T-helper 2 cell treated with Interferon-gamma antibody and Interleukin-4, amounts not matched to agents 5 μg/mL and 100 μg/mL, for 36 hours (primary cell): ENCODE data around the gene HMGCL.
"Not testable (repeated sequence)": the region's sequence is repeated elsewhere in the genome, so short reads cannot be mapped to it uniquely, and the experiment has no call there.

Experiments
- DNase-seq: peaks from one replicate; pipeline ENCODE4 v3.0.0; 2021; ENCODE audit warnings: low spot score
- H3K27ac Mint-ChIP-seq: one replicate; pipeline ENCODE4 v1.8.0; 2021; ENCODE audit warnings: mild to moderate bottlenecking, mixed read lengths
- H3K27me3 Mint-ChIP-seq: one replicate; pipeline ENCODE4 v1.8.0; 2021; ENCODE audit warnings: low read depth, mixed read lengths
- H3K36me3 Mint-ChIP-seq: one replicate; pipeline ENCODE4 v1.8.0; 2021; ENCODE audit warnings: low read depth, mixed read lengths
- H3K4me1 Mint-ChIP-seq: one replicate; pipeline ENCODE4 v1.8.0; 2021; ENCODE audit warnings: low read depth, mixed read lengths
- H3K4me3 Mint-ChIP-seq: one replicate; pipeline ENCODE4 v1.8.0; 2022; ENCODE audit warnings: mild to moderate bottlenecking, moderate library complexity, mixed read lengths
- H3K9me3 Mint-ChIP-seq: one replicate; pipeline ENCODE4 v1.8.0; 2021; ENCODE audit warnings: mixed read lengths

The HMGCL gene

DNA sequence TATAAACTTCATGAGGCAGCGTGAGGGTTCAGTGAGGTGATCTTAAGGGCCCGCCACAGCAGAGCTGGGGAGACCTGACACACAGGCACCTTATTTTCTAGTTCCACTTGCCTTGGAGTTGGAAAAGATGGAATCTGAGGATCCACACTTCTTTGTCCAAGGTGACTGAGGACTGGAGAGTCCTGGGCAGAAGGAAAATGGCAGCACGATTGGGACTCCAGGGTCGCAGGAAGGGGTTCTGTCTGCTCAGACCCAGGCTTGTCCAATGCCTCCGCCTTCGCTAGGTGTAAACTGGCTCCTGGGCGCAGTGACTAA is 26.0 kb downstream of the HMGCL start:
- Mint-ChIP-seq H3K4me3 (peak overlapping the region; percentile 97), H3K27ac (peak overlapping the region; percentile 95), H3K9me3 (no peaks in the 10 kb centered on the region), H3K4me1 (peaks cover 14% of the 10 kb centered on the region), H3K36me3 (peaks cover 11% of the 10 kb centered on the region), H3K27me3 (no peaks in the 10 kb centered on the region)
- no peak for DNase-seq

DNA sequence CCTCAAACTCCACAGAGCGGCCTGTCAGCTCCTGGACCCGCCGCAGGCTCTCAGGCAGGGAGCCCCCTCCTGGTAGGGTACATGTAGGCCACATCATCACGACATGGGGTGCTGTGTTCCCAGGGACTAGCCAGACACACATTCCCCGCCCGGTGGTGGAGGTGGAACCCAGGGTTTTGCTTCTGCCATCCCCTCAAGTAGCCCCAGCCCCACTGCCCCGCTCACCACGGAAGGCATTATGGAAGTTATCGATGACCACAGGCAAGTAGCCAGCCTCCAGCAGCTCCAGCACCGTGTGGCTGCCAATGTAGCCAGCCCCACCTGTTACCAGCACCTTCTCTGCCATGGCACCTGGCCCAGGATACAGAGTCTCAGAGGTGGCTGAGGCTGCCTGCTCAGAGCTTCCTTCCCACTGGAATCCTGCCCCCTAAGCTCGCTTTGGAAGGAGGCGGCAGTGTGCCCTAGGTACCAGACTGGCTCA is 26.5 kb downstream of the HMGCL start:
- H3K4me3 Mint-ChIP-seq = peak overlapping the region; percentile 28
- no peaks in the 10 kb centered on the region for H3K27me3 Mint-ChIP-seq
- H3K36me3 Mint-ChIP-seq = peaks cover 11% of the 10 kb centered on the region
- no peak for DNase-seq
- peaks cover 14% of the 10 kb centered on the region for H3K4me1 Mint-ChIP-seq
- H3K27ac Mint-ChIP-seq = peak overlapping the region; percentile 95
- H3K9me3 Mint-ChIP-seq = no peaks in the 10 kb centered on the region

DNA sequence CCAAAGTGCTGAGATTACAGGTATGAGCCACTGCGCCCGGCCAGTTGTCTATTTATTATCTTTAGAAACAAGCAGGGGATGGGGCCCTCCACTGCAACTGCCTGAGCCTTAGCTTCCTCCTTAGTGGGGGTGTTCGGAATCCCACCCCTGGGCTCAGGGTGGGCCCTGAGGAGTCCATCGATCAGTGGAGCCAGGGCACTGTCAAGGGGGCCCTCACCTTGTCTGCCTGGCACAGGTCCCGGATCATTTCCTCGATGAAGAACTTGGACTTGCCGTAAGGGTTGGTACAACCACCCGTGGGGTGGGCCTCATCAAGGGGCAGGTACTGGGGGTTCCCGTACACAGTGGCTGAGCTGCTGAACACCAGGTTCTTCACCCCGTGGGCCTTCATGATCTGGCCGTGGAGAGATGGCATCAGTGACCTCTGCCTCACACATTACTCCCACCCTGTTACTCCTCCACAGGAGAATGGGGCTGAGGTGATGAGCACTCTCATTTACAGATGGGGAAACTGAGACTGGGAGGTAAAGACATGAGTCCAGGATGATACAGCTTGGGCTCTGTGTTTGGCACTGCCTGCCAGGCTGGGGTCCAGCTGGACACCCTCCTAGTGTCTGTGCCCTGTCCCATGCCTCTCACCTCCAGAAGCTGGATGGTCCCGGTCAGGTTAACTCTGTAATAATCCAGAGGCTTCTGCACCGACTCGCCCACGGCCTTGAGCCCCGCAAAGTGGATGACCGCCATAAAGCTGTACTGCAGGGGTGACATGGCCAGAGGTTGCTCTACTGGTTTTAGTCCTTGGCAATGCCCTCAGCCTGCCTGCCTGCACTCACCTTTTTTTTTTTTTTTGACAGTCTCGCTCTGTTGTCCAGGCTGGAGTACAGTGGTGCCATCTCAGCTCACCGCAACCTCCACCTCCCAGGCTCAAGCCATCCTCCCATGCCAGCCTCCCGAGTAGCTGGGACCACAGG is 27.5 kb downstream of the HMGCL start:
- H3K4me1 Mint-ChIP-seq = peaks cover 14% of the 10 kb centered on the region
- H3K27me3 Mint-ChIP-seq = no peaks in the 10 kb centered on the region
- no peak overlapping the region for H3K4me3 Mint-ChIP-seq
- peaks cover 15% of the 10 kb centered on the region for H3K36me3 Mint-ChIP-seq
- H3K27ac Mint-ChIP-seq = no peak overlapping the region
- no peak for DNase-seq
- no peaks in the 10 kb centered on the region for H3K9me3 Mint-ChIP-seq

DNA sequence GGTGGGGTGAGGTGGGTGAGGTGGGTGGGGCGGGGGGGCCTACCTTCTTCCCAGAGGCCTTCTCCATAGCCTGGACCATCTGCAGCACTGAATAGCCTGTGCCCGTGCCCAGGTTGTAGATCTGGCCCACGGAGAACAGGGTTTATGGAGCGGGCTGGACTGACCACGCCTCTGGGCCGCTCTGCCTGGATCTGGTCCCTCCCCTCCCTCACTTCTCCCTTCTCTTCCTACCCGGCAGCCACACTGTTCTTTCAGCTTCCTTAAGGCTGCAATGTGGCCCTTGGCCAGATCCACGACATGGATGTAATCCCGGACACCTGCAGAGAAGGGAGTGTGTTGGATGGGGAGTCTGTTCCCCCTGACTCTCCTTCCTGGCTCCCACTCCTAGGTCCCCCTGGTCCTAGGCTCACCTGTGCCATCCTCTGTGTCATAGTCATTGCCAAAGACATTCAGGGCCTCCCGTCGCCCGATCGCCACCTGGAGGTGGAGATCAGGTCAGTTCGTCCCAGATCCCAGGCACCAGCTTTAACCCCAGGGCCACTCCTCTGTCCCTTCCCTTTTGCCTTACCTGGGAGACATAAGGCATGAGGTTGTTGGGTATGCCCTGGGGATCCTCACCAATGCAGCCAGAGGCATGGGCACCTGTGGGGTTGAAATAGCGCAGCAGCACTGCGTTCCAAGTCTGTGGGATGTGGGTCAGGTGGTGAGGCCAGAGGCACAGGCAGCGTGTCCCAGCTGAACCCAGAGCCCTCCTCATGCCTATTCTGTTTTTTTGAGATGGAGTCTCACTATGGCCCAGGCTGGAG is 28.6 kb downstream of the HMGCL start:
- H3K36me3 Mint-ChIP-seq = peaks cover 16% of the 10 kb centered on the region

DNA sequence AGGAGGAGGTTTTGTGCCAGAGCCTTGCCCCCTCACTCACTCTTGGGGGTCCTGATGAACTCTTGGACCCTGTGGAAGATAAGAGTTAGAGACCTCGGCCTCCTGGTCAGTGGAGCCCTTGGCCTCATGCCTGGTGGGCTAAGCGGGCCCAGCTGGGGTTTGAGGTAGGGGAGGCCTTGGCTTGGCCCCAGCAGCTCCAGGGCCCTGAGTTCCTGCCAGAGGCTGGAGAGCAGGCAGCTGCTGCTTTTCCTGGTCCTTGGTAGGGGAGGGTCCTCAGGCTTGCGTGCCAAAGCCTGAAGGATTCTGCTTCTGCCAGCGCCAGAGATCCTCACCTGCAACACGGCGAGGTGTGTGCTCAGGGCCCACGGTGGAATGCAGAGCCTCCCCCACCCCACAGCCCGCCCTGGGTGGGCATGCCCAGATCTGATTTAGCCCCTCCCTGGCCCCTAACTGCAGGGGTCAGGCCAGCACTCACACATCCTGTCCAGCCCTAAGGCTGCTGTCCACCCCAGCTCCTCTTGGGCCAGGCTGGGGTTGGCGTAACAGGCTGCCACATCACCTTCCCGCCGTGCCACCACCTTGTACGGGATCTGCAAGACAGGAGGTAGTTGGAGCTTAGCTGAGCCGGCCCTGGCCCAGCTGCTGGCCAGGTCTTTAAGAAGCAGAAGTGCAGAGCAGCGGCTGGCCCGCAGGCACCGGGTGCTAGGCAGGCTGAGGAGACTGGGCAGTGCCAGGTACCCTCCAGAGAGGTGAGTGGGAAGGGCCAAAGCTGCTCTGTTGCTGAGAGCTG is 29.4 kb downstream of the HMGCL start:
- Mint-ChIP-seq H3K9me3 (no peaks in the 10 kb centered on the region), H3K27ac (no peak overlapping the region), H3K27me3 (no peaks in the 10 kb centered on the region), H3K4me3 (no peak overlapping the region), H3K4me1 (peaks cover 16% of the 10 kb centered on the region), H3K36me3 (peaks cover 21% of the 10 kb centered on the region)
- no peak for DNase-seq

More for the DNA sequence above, 28.6 kb downstream of the HMGCL start:
- DNase-seq = no peak
- Mint-ChIP-seq H3K4me3 (no peak overlapping the region), H3K27ac (no peak overlapping the region), H3K27me3 (no peaks in the 10 kb centered on the region), H3K4me1 (peaks cover 15% of the 10 kb centered on the region), H3K9me3 (no peaks in the 10 kb centered on the region)

DNA sequence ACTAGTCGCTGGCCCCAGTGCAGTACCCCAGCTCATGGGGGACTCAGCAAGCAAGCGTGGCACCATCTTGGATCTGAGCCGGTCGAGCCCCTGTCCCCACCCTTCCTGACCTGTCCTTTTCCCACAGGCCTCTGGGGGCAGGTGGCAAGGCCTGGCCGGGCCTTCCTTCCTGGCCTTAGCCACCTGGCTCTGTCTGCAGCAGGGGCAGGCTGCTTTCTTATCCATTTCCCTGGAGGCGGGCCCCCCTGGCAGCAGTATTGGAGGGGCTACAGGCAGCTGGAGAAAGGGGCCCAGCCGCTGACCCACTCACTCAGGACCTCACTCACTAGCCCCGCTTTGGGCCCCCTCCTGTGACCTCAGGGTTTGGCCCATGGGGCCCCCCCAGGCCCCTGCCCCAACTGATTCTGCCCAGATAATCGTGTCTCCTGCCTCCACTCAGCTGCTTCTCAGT is 30.5 kb downstream of the HMGCL start:
- not testable (repeated sequence) for H3K27me3 Mint-ChIP-seq, H3K4me3 Mint-ChIP-seq, H3K27ac Mint-ChIP-seq, H3K9me3 Mint-ChIP-seq, DNase-seq
- peaks cover 19% of the 10 kb centered on the region for H3K4me1 Mint-ChIP-seq
- H3K36me3 Mint-ChIP-seq = peaks cover 21% of the 10 kb centered on the region

DNA sequence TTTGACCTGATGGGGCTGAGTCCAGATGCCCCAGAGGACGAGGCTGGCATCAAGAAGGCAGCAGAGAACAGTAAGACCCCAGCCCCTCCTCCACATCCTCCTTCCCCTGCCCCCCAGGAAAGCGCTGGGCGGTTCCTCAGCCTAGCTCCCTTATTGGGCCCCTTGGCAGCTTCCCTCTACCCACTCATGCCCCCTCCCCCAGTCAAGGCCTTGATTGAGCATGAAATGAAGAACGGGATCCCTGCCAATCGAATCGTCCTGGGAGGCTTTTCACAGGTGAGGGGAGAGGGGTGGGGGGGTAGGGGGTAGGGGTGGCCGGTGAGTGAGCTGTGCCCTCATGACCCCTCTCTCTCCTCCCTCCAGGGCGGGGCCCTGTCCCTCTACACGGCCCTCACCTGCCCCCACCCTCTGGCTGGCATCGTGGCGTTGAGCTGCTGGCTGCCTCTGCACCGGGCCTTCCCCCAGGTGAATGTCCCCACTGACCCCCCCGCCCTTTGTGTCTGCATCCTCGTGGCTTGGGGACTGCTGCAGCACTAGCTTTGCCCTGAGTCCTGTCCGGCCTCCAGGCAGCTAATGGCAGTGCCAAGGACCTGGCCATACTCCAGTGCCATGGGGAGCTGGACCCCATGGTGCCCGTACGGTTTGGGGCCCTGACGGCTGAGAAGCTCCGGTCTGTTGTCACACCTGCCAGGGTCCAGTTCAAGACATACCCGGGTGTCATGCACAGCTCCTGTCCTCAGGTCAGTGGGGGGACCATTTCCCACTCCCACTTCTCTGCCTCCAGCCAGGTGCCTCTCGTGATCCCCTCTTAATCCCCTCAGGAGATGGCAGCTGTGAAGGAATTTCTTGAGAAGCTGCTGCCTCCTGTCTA is 31.1 kb downstream of the HMGCL start:
- no peaks in the 10 kb centered on the region for H3K27me3 Mint-ChIP-seq
- no peak overlapping the region for H3K27ac Mint-ChIP-seq
- H3K9me3 Mint-ChIP-seq = no peaks in the 10 kb centered on the region
- H3K36me3 Mint-ChIP-seq = peaks cover 23% of the 10 kb centered on the region
- H3K4me3 Mint-ChIP-seq = no peak overlapping the region
- peaks cover 14% of the 10 kb centered on the region for H3K4me1 Mint-ChIP-seq
- DNase-seq = no peak

DNA sequence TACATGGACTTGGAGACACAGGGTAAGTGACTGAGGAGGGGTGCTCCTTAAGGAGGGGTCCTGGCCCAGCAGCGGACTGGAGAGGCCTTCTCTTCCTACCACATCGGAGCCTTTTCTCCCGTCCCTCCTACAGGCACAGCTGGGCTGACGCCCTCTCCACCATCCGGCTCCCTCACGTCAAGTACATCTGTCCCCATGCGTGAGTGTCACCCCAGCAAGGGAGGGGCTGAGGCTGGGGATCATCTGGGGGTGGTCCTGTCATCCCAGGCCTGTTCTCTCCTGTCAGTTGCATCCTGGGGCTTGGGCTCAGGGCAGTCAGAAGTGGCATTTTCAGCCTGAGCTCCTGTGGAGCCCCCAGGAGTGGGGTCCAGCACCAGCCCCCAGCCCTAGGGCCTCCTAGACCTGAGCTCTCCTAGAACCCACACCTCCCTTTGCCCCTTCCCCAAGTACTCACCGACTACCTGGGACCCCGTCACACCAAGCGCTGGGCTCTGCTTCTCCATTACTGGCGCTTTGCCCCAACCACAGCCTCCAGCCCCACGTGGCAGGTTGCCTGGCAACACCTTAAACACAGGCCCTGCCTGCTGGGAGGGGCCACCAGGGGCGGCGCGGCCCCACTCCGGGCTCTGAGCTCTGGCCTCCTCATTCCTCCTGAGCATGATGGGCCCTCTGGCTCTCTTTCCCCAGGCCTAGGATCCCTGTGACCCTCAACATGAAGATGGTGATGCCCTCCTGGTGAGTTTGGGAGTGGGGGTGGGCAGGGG is 32.0 kb downstream of the HMGCL start:
- H3K27ac Mint-ChIP-seq = no peak overlapping the region
- no peaks in the 10 kb centered on the region for H3K9me3 Mint-ChIP-seq
- peak overlapping the region; percentile 21 for H3K4me3 Mint-ChIP-seq
- peaks cover 24% of the 10 kb centered on the region for H3K36me3 Mint-ChIP-seq
- peaks cover 12% of the 10 kb centered on the region for H3K4me1 Mint-ChIP-seq
- H3K27me3 Mint-ChIP-seq = no peaks in the 10 kb centered on the region
- DNase-seq = no peak

DNA sequence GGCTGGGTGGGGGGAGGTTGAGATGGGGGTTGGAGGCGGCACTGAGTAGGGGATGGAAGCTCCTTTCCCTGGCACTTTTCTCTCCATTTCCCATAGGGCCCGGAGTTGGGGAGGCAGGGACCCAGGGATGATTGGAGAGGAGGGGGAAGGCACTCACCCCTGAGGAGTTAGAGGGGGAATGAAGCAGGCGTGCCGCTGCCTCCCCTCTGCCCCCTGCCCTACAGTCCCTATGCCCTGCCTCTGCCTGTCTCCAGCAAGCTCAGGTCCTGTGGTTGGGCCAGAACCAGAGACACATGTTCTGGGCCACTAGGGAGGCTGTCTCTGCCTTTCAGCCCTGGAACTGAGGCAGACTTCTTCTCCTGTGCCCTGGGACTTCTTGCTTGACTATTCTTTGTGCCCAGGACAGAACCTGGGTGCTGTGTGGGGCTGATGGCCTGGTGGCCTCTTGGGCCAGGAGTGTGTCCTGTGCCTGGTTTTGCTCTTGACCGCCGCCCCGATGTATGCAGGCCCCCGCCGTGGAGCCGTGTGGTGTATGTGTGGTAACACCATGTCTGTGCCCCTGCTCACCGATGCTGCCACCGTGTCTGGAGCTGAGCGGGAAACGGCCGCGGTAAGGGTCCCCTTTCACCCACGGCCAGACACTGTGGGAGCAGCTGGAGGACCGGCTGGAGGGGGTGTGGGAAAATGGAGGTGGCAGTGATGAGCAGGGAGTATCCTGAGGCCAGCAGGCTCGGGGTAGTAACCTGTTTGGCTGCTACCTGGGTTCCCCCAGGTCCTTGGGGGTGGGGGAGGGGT is 32.9 kb downstream of the HMGCL start:
- Mint-ChIP-seq H3K27ac (peak overlapping the region; percentile 95), H3K4me3 (peak overlapping the region; percentile 92), H3K27me3 (no peaks in the 10 kb centered on the region), H3K4me1 (peaks cover 12% of the 10 kb centered on the region), H3K36me3 (peaks cover 30% of the 10 kb centered on the region), H3K9me3 (no peaks in the 10 kb centered on the region)
- DNase-seq = no peak

DNA sequence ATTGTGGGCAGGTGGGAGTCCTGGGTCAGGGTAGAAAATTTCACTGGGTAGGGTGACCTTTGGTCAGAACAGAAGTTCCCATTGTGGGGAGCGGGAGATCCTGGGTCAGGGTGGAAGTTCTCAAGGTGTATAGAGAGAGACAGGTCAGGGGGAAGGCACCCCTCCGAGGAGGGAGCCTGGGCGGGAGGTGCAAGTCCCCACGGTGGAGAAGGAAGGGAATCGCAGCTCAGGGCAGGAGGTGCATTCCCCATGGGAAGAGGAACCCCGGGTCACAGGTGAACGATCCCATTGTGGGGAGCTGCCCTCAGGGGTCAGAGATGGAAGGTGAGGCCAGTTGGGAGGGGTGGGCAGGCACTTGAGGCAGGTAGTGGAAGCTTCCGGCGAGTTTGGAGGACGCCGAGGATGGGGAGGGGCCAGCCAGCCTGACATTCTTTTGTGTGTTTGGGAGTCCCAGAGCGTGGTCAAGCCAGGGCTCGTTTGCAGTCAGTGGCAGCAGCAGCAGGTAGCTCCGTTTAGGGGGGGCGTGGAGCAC is 33.6 kb downstream of the HMGCL start:
- H3K27ac Mint-ChIP-seq = peak overlapping the region; percentile 95
- H3K4me3 Mint-ChIP-seq = peak overlapping the region; percentile 92
- no peak for DNase-seq
- H3K36me3 Mint-ChIP-seq = peaks cover 36% of the 10 kb centered on the region
- H3K27me3 Mint-ChIP-seq = no peaks in the 10 kb centered on the region
- H3K4me1 Mint-ChIP-seq = peaks cover 12% of the 10 kb centered on the region
- H3K9me3 Mint-ChIP-seq = no peaks in the 10 kb centered on the region

DNA sequence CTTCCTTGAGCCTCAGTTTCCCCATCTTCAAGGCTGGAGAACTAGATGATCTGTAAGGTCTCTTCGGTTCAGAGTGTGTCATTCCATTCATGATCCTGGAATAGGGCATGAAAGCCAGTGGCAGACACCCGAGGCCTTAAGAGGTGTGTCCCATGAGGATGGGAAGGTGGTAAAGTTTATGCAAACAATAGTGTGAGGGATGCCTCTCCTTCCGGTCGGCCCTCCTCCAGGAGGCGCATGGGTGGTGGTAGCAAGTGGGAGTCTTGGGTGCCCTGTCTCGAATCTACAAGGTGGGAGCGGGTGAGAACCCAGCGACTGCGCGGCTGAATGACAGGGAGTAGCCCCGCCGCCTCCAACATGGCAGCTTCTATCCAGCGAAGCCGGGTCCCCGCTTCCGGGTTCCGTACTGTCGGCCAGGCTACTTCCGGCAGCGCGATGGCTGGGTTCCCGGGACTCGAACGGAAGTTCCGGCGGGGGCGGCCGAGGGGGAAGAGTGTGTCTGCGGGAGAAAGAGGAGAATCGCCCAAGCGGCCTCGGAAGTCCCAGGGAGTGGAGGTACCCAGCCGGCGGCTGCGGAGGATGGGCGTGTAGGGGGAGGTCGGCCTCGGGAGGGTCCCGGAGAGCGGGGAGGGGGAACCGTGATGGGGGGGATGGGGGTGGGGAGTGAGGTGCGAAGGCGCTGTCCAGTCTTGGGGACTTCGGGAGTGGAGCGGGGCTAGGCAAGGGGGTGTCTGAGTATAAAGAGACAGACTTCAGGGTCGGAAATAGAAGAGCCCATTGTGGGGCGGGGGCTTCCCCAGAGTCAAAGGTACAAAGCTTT is 34.3 kb downstream of the HMGCL start, which contains the start of gene LYPLA2:
LYPLA2 (plus strand) TSS at position 450 of the 820 bp plus-strand sequence. CDS start 1,538 bp downstream, outside the sequence.
- DNase-seq = peak; percentile 89
- H3K4me3 Mint-ChIP-seq = peak within 1 kb of the TSS; percentile 92
- H3K27ac Mint-ChIP-seq = peak within 1 kb of the TSS; percentile 95
- no peaks in the 10 kb centered on the region for H3K27me3 Mint-ChIP-seq
- H3K4me1 Mint-ChIP-seq = peaks cover 12% of the 10 kb centered on the region
- peaks cover 41% of the 10 kb centered on the region for H3K36me3 Mint-ChIP-seq
- H3K9me3 Mint-ChIP-seq = no peaks in the 10 kb centered on the region
